Activated T-helper 17 cell treated with anti-CD3 and anti-CD28 coated beads, Interleukin-2, amount 50 U/mL, for 72 hours (primary cell): ENCODE data around the gene CD40LG. TPM values are rescaled to one million over a fixed set of nuclear protein-coding genes. Genes with fewer than 3 reads are reported as not detected.

Source experiments
- ATAC-seq: fragments of 150-1000 bp; cut with Tn5 transposase; replicated peaks from 2 replicates; pipeline ENCODE4 v1.10.0; 2021; ENCODE audit warnings: mild to moderate bottlenecking, moderate library complexity
- H3K27ac Mint-ChIP-seq: one replicate; pipeline ENCODE4 v1.8.0; 2022; ENCODE audit warnings: mixed read lengths
- H3K27me3 Mint-ChIP-seq: one replicate; pipeline ENCODE4 v1.8.0; 2022; ENCODE audit warnings: mixed read lengths
- H3K36me3 Mint-ChIP-seq: one replicate; pipeline ENCODE4 v1.8.0; 2022; ENCODE audit warnings: low read depth, mild to moderate bottlenecking, mixed read lengths
- H3K4me1 Mint-ChIP-seq: one replicate; pipeline ENCODE4 v1.8.0; 2022; ENCODE audit warnings: mixed read lengths
- H3K4me3 Mint-ChIP-seq: one replicate; pipeline ENCODE4 v1.8.0; 2022; ENCODE audit warnings: mild to moderate bottlenecking, mixed read lengths
- H3K9me3 Mint-ChIP-seq: one replicate; pipeline ENCODE4 v1.8.0; 2022; ENCODE audit warnings: mixed read lengths
- total RNA-seq, 2 donors: library from RNA; stranded (reverse); gene quantifications; one replicate each; pipeline ENCODE4 v1.2.3, GENCODE V29; 2022

The CD40LG gene
- total RNA-seq, 2 donors from 2014 or later = 87.0 to 110 TPM

- Mint-ChIP-seq H3K4me1 (peaks cover 43% of the 10 kb centered on the region), H3K4me3 (peak overlapping the region; percentile 73), H3K9me3 (no peaks in the 10 kb centered on the region), H3K36me3 (peaks cover 86% of the 10 kb centered on the region), H3K27me3 (no peaks in the 10 kb centered on the region), H3K27ac (peak overlapping the region; percentile 78)
- ATAC-seq = no peak
Measured at GRCh38 chrX:136662976-136663375, 15.0 kb downstream of the CD40LG start.

GRCh38 chrX:136665258-136665900, 17.4 kb downstream of the CD40LG start:
- H3K4me3 Mint-ChIP-seq = peak overlapping the region; percentile 67

GRCh38 chrX:136666088-136666487, 18.1 kb downstream of the CD40LG start:
- no peak overlapping the region for H3K27ac Mint-ChIP-seq
- H3K36me3 Mint-ChIP-seq = peaks cover 86% of the 10 kb centered on the region
- H3K27me3 Mint-ChIP-seq = no peaks in the 10 kb centered on the region
- peak overlapping the region; percentile 67 for H3K4me3 Mint-ChIP-seq
- H3K9me3 Mint-ChIP-seq = no peaks in the 10 kb centered on the region
- peaks cover 51% of the 10 kb centered on the region for H3K4me1 Mint-ChIP-seq
- no peak for ATAC-seq

More at GRCh38 chrX:136665258-136665900, 17.4 kb downstream of the CD40LG start:
- H3K4me1 Mint-ChIP-seq = peaks cover 49% of the 10 kb centered on the region
- H3K36me3 Mint-ChIP-seq = peaks cover 86% of the 10 kb centered on the region
- ATAC-seq = no peak
- no peaks in the 10 kb centered on the region for H3K27me3 Mint-ChIP-seq
- no peaks in the 10 kb centered on the region for H3K9me3 Mint-ChIP-seq
- H3K27ac Mint-ChIP-seq = no peak overlapping the region

DNA sequence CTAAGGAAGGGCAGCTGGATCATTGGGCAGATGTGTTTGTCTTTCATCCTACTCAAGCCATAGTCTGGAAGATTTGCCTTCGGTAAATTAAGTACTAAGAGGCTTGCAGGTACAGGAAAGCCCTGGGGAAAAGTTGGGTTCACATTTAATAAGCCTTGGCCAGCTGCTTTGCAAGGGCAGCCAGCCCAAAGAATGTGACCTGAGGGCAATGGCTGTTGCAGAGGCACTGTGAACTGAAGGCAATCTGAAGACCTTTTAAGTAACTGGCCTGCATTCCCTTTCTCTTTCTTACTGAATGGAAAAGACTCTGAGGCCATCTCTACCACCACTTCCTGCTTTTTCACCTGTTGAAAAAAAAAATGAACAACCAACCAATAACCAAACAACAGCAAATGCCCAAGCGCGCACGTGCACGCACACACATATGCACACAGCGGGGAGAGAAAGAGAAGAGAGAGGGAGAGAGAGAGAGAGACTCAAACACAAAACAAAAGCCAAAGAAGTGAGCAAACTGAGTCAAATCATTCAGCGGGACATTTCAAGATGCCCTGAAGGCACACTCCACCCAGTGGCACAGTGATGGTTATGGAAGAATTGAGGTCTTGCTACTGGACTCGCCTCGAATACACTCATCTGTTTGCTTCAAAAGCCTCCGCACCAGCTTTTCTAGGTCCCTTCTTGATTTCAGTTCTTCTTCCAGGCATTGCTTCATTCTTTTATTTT, 19.6 kb downstream of the CD40LG start:
- no peaks in the 10 kb centered on the region for H3K27me3 Mint-ChIP-seq
- no peaks in the 10 kb centered on the region for H3K9me3 Mint-ChIP-seq
- H3K4me1 Mint-ChIP-seq = peaks cover 59% of the 10 kb centered on the region
- H3K27ac Mint-ChIP-seq = peak overlapping the region; percentile 99
- H3K4me3 Mint-ChIP-seq = peak overlapping the region; percentile 67
- ATAC-seq = peak; percentile 56
- peaks cover 87% of the 10 kb centered on the region for H3K36me3 Mint-ChIP-seq

DNA sequence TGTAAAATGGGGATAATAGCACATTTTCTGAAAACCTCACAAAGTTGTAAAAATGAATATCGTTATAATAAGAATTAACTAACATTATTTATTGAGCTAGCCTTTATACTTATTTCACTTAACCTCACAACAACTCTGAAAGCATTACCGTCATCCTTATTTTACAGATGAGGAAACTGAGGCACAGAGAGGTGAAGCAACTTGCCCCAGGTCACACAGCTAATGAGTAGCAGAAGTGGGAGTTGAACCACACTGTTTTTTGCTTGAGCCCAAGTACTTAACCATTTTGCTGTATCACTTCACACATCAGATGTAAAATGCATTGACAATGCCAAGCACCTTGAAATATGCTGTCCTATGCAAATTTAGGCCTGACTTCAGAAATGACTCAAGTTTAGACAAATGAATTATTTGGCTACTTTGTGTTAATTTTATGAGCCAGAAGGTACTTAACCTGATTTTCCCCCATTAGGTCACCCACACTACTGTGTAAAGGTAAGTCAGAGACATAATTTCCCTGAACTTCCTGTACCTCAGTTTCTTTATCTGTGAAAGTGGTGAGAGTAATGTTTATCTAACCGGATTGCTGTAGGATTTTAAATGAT, 23.1 kb downstream of the CD40LG start:
- H3K36me3 Mint-ChIP-seq = peaks cover 92% of the 10 kb centered on the region
- peak overlapping the region; percentile 85 for H3K27ac Mint-ChIP-seq
- H3K9me3 Mint-ChIP-seq = no peaks in the 10 kb centered on the region
- H3K27me3 Mint-ChIP-seq = no peaks in the 10 kb centered on the region
- peak overlapping the region; percentile 79 for H3K4me3 Mint-ChIP-seq
- ATAC-seq = peak; percentile 52
- H3K4me1 Mint-ChIP-seq = peaks cover 66% of the 10 kb centered on the region

GRCh38 chrX:136674270-136674985, 26.5 kb downstream of the CD40LG start:
- H3K36me3 Mint-ChIP-seq = peaks cover 82% of the 10 kb centered on the region
- peak overlapping the region; percentile 90 for H3K27ac Mint-ChIP-seq
- H3K9me3 Mint-ChIP-seq = no peaks in the 10 kb centered on the region
- no peaks in the 10 kb centered on the region for H3K27me3 Mint-ChIP-seq
- H3K4me1 Mint-ChIP-seq = peaks cover 53% of the 10 kb centered on the region
- ATAC-seq = peak; percentile 18
- peak overlapping the region; percentile 79 for H3K4me3 Mint-ChIP-seq

DNA sequence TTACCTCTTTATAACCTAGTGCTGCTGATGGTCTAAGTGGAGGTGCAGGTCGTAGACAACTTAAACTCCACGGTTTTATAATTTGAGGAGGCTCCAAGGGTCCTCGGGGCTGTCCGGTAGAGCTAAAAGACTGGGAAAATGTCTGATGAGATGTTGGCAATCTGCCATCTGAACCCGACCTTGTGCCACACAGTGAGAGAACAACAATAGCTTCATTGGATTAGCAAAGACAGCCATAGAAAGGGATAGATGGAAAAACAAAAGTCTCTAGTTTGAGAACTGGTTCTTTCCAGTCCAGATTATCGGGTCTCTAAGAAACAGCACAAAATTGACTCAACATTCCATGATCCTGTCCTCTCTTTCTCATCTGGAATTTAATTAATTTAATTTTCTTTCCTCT, 31.6 kb downstream of the CD40LG start:
- no peaks in the 10 kb centered on the region for H3K9me3 Mint-ChIP-seq
- no peak for ATAC-seq
- H3K4me3 Mint-ChIP-seq = no peak overlapping the region
- no peaks in the 10 kb centered on the region for H3K27me3 Mint-ChIP-seq
- no peak overlapping the region for H3K27ac Mint-ChIP-seq
- peaks cover 72% of the 10 kb centered on the region for H3K36me3 Mint-ChIP-seq
- H3K4me1 Mint-ChIP-seq = peaks cover 21% of the 10 kb centered on the region

DNA sequence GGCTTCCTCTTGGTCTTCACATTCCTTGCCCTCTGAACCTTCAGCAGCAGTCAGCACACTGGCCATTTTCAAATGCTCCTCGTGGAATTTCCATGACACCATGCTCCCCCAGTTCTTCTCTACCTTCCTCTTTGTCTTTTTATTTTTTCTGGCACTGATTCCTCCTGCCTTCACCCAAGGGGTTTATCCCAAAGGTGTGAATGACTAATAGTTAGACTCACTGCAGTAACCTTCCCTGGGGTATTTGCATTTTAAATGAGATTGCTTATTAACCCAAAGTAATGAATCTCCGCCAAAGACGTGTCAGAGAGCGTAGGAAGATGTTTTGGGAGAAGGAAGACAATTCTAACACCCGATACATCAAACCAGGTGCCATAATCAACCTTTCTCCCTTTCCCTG, 36.2 kb downstream of the CD40LG start:
- Mint-ChIP-seq H3K27me3 (no peaks in the 10 kb centered on the region), H3K36me3 (peaks cover 51% of the 10 kb centered on the region), H3K27ac (no peak overlapping the region), H3K4me1 (peaks cover 23% of the 10 kb centered on the region), H3K9me3 (no peaks in the 10 kb centered on the region), H3K4me3 (no peak overlapping the region)
- no peak for ATAC-seq

- Mint-ChIP-seq H3K4me3 (peak overlapping the region; percentile 79), H3K27ac (peak overlapping the region; percentile 92), H3K27me3 (no peaks in the 10 kb centered on the region), H3K9me3 (no peaks in the 10 kb centered on the region), H3K4me1 (peaks cover 32% of the 10 kb centered on the region), H3K36me3 (peaks cover 25% of the 10 kb centered on the region)
- peak; percentile 81 for ATAC-seq
Measured at GRCh38 chrX:136687457-136687856, 39.5 kb downstream of the CD40LG start.

- H3K9me3 Mint-ChIP-seq = no peaks in the 10 kb centered on the region
- peaks cover 19% of the 10 kb centered on the region for H3K36me3 Mint-ChIP-seq
Measured at GRCh38 chrX:136689436-136689835, 41.5 kb downstream of the CD40LG start.

GRCh38 chrX:136691028-136691809, 43.3 kb downstream of the CD40LG start:
- Mint-ChIP-seq H3K4me1 (peaks cover 39% of the 10 kb centered on the region), H3K4me3 (peak overlapping the region; percentile 93), H3K36me3 (peaks cover 19% of the 10 kb centered on the region), H3K9me3 (no peaks in the 10 kb centered on the region), H3K27me3 (no peaks in the 10 kb centered on the region), H3K27ac (peak overlapping the region; percentile 76)
- ATAC-seq = peak; percentile 33

More at GRCh38 chrX:136689436-136689835, 41.5 kb downstream of the CD40LG start:
- Mint-ChIP-seq H3K27ac (peak overlapping the region; percentile 92), H3K4me1 (peaks cover 32% of the 10 kb centered on the region), H3K27me3 (no peaks in the 10 kb centered on the region), H3K4me3 (peak overlapping the region; percentile 79)
- ATAC-seq = peak; percentile 20

GRCh38 chrX:136692271-136692670, 44.3 kb downstream of the CD40LG start:
- H3K27ac Mint-ChIP-seq = peak overlapping the region; percentile 76
- H3K9me3 Mint-ChIP-seq = no peaks in the 10 kb centered on the region
- ATAC-seq = no peak
- no peaks in the 10 kb centered on the region for H3K27me3 Mint-ChIP-seq
- peaks cover 18% of the 10 kb centered on the region for H3K36me3 Mint-ChIP-seq
- H3K4me1 Mint-ChIP-seq = peaks cover 44% of the 10 kb centered on the region
- peak overlapping the region; percentile 93 for H3K4me3 Mint-ChIP-seq

DNA sequence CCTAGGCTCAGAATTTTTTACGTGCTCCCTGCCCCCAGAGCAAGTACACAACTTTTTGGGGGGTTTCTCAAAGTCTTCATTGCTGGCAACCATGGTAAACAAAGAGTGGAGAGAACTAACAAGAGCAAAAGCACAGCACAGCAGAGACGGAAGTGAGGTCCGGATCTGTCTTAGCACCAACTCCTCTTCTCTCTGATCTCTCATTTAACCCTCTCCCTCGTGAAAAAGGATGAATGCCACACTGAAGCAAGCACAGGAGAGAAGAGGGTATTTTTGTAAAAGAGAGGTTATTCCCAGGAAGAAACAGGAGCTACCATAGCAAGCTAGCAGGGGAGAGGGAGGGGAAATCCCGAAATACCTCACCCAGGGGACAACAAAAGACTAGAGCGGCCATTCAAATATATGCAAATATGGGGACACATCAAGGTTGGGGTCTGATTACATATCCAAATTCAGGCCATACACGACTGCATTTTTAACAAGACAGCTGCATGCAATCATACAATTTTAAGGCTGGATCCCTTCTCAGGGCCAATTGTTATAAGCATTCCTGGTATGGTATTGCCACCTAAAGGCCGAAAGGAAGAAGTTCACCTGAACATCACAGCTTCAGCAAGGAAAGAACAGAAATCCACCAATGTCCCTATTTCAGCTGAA, 46.6 kb downstream of the CD40LG start:
- peak overlapping the region; percentile 93 for H3K4me3 Mint-ChIP-seq
- peak overlapping the region; percentile 99 for H3K27ac Mint-ChIP-seq
- peaks cover 32% of the 10 kb centered on the region for H3K4me1 Mint-ChIP-seq
- ATAC-seq = peak; percentile 71
- H3K36me3 Mint-ChIP-seq = peaks cover 23% of the 10 kb centered on the region
- no peaks in the 10 kb centered on the region for H3K9me3 Mint-ChIP-seq
- no peaks in the 10 kb centered on the region for H3K27me3 Mint-ChIP-seq
